Measurements from ENCODE around the gene CAMTA1.

CAMTA1 gene

DNA sequence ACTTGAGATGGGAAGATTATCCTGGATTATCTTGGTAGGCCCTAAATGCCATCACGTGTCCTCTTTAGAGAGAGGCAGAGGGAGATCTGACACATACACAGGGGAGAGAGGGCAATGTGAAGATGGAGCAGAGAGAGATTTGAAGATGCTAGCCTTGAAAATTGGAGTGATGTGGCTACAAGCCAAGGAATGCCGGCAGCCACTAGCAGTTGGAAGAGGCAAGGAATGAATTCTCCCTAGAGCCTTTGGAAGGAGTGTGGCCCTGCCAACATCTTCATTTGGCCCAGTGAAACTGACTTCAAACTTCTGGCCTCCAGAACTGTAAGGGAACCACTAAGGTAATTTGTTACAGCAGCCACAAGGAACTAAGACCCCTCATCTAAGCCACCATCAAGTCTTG lies 8.9 kb upstream of the CAMTA1 start:
- ChIA-PET CTCF (no interaction called here), POLR2A (no interaction called here)
- no peak for TF ChIP-seq FOXA1 (IDR thresholded peaks at IDR 0.05)
- TF ChIP-seq FOXM1 (IDR thresholded peaks at IDR 0.05; ENCODE audit: borderline replicate concordance): no peak
- TF ChIP-seq BHLHE40 (IDR thresholded peaks at IDR 0.05; ENCODE audit: borderline replicate concordance): no peak
- no peak for TF ChIP-seq SUZ12 (IDR thresholded peaks at IDR 0.05)
- TF ChIP-seq CTBP1 (IDR thresholded peaks at IDR 0.05; ENCODE audit: borderline replicate concordance): no peak
- TF ChIP-seq TARDBP (IDR thresholded peaks at IDR 0.05): no peak
- no peak for TF ChIP-seq NFRKB (IDR thresholded peaks at IDR 0.05)
- no peak for TF ChIP-seq HDGF (IDR thresholded peaks at IDR 0.05; ENCODE audit: borderline replicate concordance)
- no peak for TF ChIP-seq FOXK2 (IDR thresholded peaks at IDR 0.05)
- TF ChIP-seq, protein P1, sequence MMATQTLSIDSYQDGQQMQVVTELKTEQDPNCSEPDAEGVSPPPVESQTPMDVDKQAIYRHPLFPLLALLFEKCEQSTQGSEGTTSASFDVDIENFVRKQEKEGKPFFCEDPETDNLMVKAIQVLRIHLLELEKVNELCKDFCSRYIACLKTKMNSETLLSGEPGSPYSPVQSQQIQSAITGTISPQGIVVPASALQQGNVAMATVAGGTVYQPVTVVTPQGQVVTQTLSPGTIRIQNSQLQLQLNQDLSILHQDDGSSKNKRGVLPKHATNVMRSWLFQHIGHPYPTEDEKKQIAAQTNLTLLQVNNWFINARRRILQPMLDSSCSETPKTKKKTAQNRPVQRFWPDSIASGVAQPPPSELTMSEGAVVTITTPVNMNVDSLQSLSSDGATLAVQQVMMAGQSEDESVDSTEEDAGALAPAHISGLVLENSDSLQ (IDR thresholded peaks at IDR 0.05): no peak
- TF ChIP-seq ZNF384 (IDR thresholded peaks at IDR 0.05): no peak
- no peak for TF ChIP-seq ELF4 (IDR thresholded peaks at IDR 0.05)
- TF ChIP-seq LEF1 (IDR thresholded peaks at IDR 0.05; ENCODE audit: borderline replicate concordance): no peak
- TF ChIP-seq SP1 (IDR thresholded peaks at IDR 0.05): no peak
- TF ChIP-seq L3MBTL2 (conservative IDR thresholded peaks at IDR 0.05): no peak
- TF ChIP-seq ARNT (IDR thresholded peaks at IDR 0.05): no peak
- no peak for DNase-seq (ENCODE audit: extremely low spot score)

DNA sequence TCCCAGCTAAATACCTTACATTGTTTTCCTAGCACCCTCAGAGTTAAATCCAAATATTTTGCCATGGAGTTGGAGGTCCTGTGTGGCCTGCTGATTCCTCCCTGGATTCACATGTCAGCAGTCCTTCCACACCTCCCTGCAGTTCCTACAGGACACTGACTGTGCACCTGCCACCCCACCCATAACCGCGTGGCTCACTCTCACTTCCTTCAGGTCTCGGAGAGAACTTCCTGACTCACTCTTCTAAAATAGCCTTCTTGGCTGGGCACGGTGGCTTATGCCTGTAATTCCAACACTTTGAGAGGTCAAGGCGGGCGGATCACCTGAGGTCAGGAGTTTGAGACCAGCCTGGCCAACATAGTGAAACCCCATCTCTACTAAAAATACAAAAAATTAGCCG lies 8.4 kb upstream of the CAMTA1 start:
- CTCF ChIA-PET: no interaction called here
- POLR2A ChIA-PET: no interaction called here
- DNase-seq (ENCODE audit: extremely low spot score): no peak
- TF ChIP-seq FOXM1 (IDR thresholded peaks at IDR 0.05; ENCODE audit: borderline replicate concordance): no peak
- TF ChIP-seq LEF1 (IDR thresholded peaks at IDR 0.05; ENCODE audit: borderline replicate concordance): no peak
- no peak for TF ChIP-seq BHLHE40 (IDR thresholded peaks at IDR 0.05; ENCODE audit: borderline replicate concordance)
- TF ChIP-seq ARNT (IDR thresholded peaks at IDR 0.05): no peak
- TF ChIP-seq SP1 (IDR thresholded peaks at IDR 0.05): no peak
- TF ChIP-seq FOXK2 (IDR thresholded peaks at IDR 0.05): no peak
- TF ChIP-seq TARDBP (IDR thresholded peaks at IDR 0.05): no peak
- TF ChIP-seq HDGF (IDR thresholded peaks at IDR 0.05; ENCODE audit: borderline replicate concordance): no peak
- no peak for TF ChIP-seq ELF4 (IDR thresholded peaks at IDR 0.05)
- no peak for TF ChIP-seq NFRKB (IDR thresholded peaks at IDR 0.05)
- TF ChIP-seq FOXA1 (IDR thresholded peaks at IDR 0.05): no peak
- no peak for TF ChIP-seq CTBP1 (IDR thresholded peaks at IDR 0.05; ENCODE audit: borderline replicate concordance)
- no peak for TF ChIP-seq L3MBTL2 (conservative IDR thresholded peaks at IDR 0.05)
- no peak for TF ChIP-seq SUZ12 (IDR thresholded peaks at IDR 0.05)
- TF ChIP-seq, protein P1 (IDR thresholded peaks at IDR 0.05): no peak
- TF ChIP-seq ZNF384 (IDR thresholded peaks at IDR 0.05): no peak

DNA sequence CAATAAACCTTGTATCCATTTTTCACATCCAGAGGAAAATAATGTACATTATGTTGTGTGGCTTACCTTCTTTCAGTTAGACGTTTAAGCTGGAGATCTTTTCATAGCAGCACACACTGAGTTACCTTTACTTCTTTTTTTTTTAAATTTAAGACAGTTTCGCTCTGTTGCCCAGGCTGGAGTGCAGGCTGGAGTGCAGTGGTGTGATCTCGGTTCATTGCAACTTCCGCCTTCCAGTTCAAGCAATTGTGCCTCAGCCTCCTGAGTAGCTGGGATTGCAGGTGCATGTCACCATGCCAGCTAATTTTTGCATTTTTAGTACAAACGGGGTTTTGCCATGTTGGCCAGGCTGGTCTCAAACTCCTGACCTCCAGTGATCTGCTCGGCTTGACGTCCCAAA lies 7.4 kb upstream of the CAMTA1 start:
- TF ChIP-seq TARDBP (IDR thresholded peaks at IDR 0.05) (no peak), ELF4 (IDR thresholded peaks at IDR 0.05) (no peak), L3MBTL2 (conservative IDR thresholded peaks at IDR 0.05) (no peak), FOXK2 (IDR thresholded peaks at IDR 0.05) (no peak)
- ChIA-PET POLR2A (no interaction called here), CTCF (no interaction called here)
- no peak for DNase-seq (ENCODE audit: extremely low spot score)

DNA sequence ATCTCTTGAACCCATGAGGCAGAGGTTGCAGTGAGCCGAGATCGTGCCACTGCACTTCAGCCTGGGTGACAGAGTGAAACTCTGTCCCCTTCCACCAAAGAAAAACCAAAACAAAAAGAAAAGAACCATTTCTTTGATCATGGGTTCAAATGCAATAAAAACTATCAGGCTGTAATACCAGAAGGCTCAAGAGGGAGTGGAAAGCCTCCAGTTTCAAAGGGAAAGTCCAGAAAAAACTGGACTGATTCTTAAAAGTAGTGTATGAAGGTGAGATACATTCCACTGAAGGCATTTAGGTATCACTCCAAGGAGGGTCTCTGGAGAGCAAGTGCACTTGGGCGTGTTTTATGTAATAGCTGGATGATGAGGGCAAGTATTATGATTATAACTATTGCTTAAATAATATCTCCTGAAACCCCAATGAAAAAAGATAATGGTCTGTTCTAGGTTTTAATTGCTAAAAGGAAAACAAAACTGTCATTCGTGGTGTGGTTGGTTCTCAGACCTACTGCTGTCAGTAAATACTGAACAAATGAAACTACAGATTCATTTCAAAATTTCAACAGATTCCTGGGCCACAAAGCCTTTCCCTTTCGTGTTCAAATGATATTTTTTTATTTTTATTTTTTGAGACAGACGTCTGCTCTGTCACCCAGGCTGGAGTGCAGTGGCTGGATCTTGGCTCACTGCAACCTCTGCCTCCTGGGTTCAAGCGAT lies 6.0 kb upstream of the CAMTA1 start:
- ChIA-PET CTCF (no interaction called here), POLR2A (no interaction called here)
- no peak for TF ChIP-seq ARNT (IDR thresholded peaks at IDR 0.05)
- TF ChIP-seq TARDBP (IDR thresholded peaks at IDR 0.05): no peak
- no peak for TF ChIP-seq ELF4 (IDR thresholded peaks at IDR 0.05)
- no peak for TF ChIP-seq ZNF384 (IDR thresholded peaks at IDR 0.05)
- no peak for TF ChIP-seq CTBP1 (IDR thresholded peaks at IDR 0.05; ENCODE audit: borderline replicate concordance)
- no peak for TF ChIP-seq SP1 (IDR thresholded peaks at IDR 0.05)
- TF ChIP-seq HDGF (IDR thresholded peaks at IDR 0.05; ENCODE audit: borderline replicate concordance): no peak
- no peak for TF ChIP-seq L3MBTL2 (conservative IDR thresholded peaks at IDR 0.05)
- no peak for TF ChIP-seq SUZ12 (IDR thresholded peaks at IDR 0.05)
- TF ChIP-seq LEF1 (IDR thresholded peaks at IDR 0.05; ENCODE audit: borderline replicate concordance): no peak
- no peak for TF ChIP-seq FOXA1 (IDR thresholded peaks at IDR 0.05)
- TF ChIP-seq FOXK2 (IDR thresholded peaks at IDR 0.05): no peak
- no peak for TF ChIP-seq NFRKB (IDR thresholded peaks at IDR 0.05)
- TF ChIP-seq BHLHE40 (IDR thresholded peaks at IDR 0.05; ENCODE audit: borderline replicate concordance): no peak
- TF ChIP-seq, protein P1 (IDR thresholded peaks at IDR 0.05): no peak
- DNase-seq (ENCODE audit: extremely low spot score): no peak

DNA sequence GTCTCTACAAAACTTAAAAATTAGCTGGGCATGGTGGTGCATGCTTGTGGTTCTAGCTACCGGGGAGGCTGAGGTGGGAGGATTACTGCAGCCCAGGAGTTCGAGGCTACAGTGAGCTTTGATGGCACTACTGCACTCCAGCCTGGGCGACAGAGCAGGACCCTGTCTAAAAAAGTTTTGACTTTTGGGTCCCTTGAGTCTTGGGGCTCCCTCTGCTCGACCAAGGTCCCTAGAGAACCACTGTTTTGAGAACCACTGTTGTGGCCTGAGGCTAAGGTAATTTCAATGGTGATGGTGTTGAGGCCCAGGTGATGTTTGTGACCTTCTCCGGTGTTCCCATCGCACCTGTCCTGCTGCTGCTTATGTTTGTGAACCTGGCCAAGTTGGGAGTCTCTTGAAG lies 3.1 kb upstream of the CAMTA1 start:
- ChIA-PET POLR2A (no interaction called here), CTCF (interaction anchor here (1.6 kb wide), 1 partner anchor 10 kb away, joined by 3 read pairs; no protein-coding TSS in a partner anchor)
- no peak for DNase-seq (ENCODE audit: extremely low spot score)
- TF ChIP-seq FOXA1 (IDR thresholded peaks at IDR 0.05): no peak
- no peak for TF ChIP-seq HDGF (IDR thresholded peaks at IDR 0.05; ENCODE audit: borderline replicate concordance)
- TF ChIP-seq, protein P1 (IDR thresholded peaks at IDR 0.05): no peak
- no peak for TF ChIP-seq FOXK2 (IDR thresholded peaks at IDR 0.05)
- no peak for TF ChIP-seq ELF4 (IDR thresholded peaks at IDR 0.05)
- no peak for TF ChIP-seq CTBP1 (IDR thresholded peaks at IDR 0.05; ENCODE audit: borderline replicate concordance)
- no peak for TF ChIP-seq TARDBP (IDR thresholded peaks at IDR 0.05)
- TF ChIP-seq SP1 (IDR thresholded peaks at IDR 0.05): no peak
- TF ChIP-seq LEF1 (IDR thresholded peaks at IDR 0.05; ENCODE audit: borderline replicate concordance): no peak
- TF ChIP-seq NFRKB (IDR thresholded peaks at IDR 0.05): no peak
- no peak for TF ChIP-seq BHLHE40 (IDR thresholded peaks at IDR 0.05; ENCODE audit: borderline replicate concordance)
- no peak for TF ChIP-seq L3MBTL2 (conservative IDR thresholded peaks at IDR 0.05)
- no peak for TF ChIP-seq SUZ12 (IDR thresholded peaks at IDR 0.05)
- no peak for TF ChIP-seq FOXM1 (IDR thresholded peaks at IDR 0.05; ENCODE audit: borderline replicate concordance)
- TF ChIP-seq ARNT (IDR thresholded peaks at IDR 0.05): no peak
- no peak for TF ChIP-seq ZNF384 (IDR thresholded peaks at IDR 0.05)
